Activated B cell treated with CpG ODN at 0.5 μM for 24 hours (primary cell): ENCODE data around the gene CLEC2B. TPM values are rescaled to one million over a fixed set of nuclear protein-coding genes. Genes with fewer than 3 reads are reported as not detected.
"Not testable (repeated sequence)": the region's sequence is repeated elsewhere in the genome, so short reads cannot be mapped to it uniquely, and the experiment has no call there.

Experiments used
- ATAC-seq: fragments of 200-7000 bp; cut with Tn5 transposase; one replicate; pipeline ENCODE4 v1.10.0; 2021; ENCODE audit warnings: low read depth, mild to moderate bottlenecking, moderate library complexity
- CTCF ChIA-PET: fragments of 350-600 bp; sonication (Branson Sonifier 250); formaldehyde crosslinking; loops from one replicate; lab custom pipeline; 2021; ENCODE audit warnings: antibody characterized with exemption; lab: Charles Lee
- POLR2A ChIA-PET: fragments of 350-600 bp; sonication (Branson Sonifier 250); formaldehyde crosslinking; loops from one replicate; lab custom pipeline; 2021; ENCODE audit warnings: antibody characterized with exemption; lab: Charles Lee
- DNase-seq: peaks from one replicate; pipeline ENCODE4 v3.0.0; 2022
- H3K27ac Mint-ChIP-seq: one replicate; pipeline ENCODE4 v1.8.0; 2020; ENCODE audit warnings: mixed read lengths
- H3K27me3 Mint-ChIP-seq: one replicate; pipeline ENCODE4 v1.8.0; 2021; ENCODE audit warnings: mixed read lengths
- H3K36me3 Mint-ChIP-seq: one replicate; pipeline ENCODE4 v1.8.0; 2021; ENCODE audit warnings: low read depth, mixed read lengths
- H3K4me1 Mint-ChIP-seq: one replicate; pipeline ENCODE4 v1.8.0; 2021; ENCODE audit warnings: mixed read lengths
- H3K4me3 Mint-ChIP-seq: one replicate; pipeline ENCODE4 v1.8.0; 2020; ENCODE audit warnings: mild to moderate bottlenecking, mixed read lengths
- H3K9me3 Mint-ChIP-seq: one replicate; pipeline ENCODE4 v1.8.0; 2020; ENCODE audit warnings: mixed read lengths
- CTCF ChIP-seq: fragments of 200-600 bp; IDR thresholded peaks from one replicate; pipeline ENCODE4 v1.8.0; 2022; ENCODE audit warnings: antibody characterized with exemption, mild to moderate bottlenecking
- intact Hi-C: fragments of 100-400 bp; cut with micrococcal nuclease; formaldehyde crosslinking; loops from one replicate; pipeline ENCODE4 v1.15.1; 2024
- total RNA-seq: library from RNA; stranded (reverse); gene quantifications from 2 replicates; pipeline ENCODE4 v1.2.3, GENCODE V29; 2022

CLEC2B gene
- total RNA-seq, 1 donor from 2014 or later = 19.1 TPM

GRCh38 chr12:9881988-9882387, 12.8 kb upstream of the CLEC2B start:
- intact Hi-C loops = no loop called here
- H3K4me1 Mint-ChIP-seq = peaks cover 5% of the 10 kb centered on the region
- no peak for TF ChIP-seq CTCF
- ATAC-seq = no peak
- no peak overlapping the region for H3K27ac Mint-ChIP-seq
- no peaks in the 10 kb centered on the region for H3K27me3 Mint-ChIP-seq
- H3K4me3 Mint-ChIP-seq = no peak overlapping the region
- POLR2A ChIA-PET = no interaction called here
- CTCF ChIA-PET = no interaction called here
- DNase-seq = no peak
- no peaks in the 10 kb centered on the region for H3K9me3 Mint-ChIP-seq
- no peaks in the 10 kb centered on the region for H3K36me3 Mint-ChIP-seq

- Mint-ChIP-seq H3K27me3 (no peaks in the 10 kb centered on the region), H3K27ac (no peak within 1 kb of the TSS), H3K36me3 (no peaks in the 10 kb centered on the region), H3K4me3 (no peak within 1 kb of the TSS), H3K9me3 (no peaks in the 10 kb centered on the region), H3K4me1 (peaks cover 5% of the 10 kb centered on the region)
- intact Hi-C loops = no loop called here
- ChIA-PET CTCF (no interaction called here), POLR2A (no interaction called here)
- DNase-seq (no peak), ATAC-seq (no peak)
- no peak for TF ChIP-seq CTCF
Observed at GRCh38 chr12:9881246-9881645, 12.1 kb upstream of the CLEC2B start, which contains the start of gene KLRF2. Gene KLRF2 (plus strand): TSS chr12:9881489. CDS start chr12:9881596, 107 bp downstream.

GRCh38 chr12:9880532-9881078, 11.5 kb upstream of the CLEC2B start:
- POLR2A ChIA-PET = no interaction called here

GRCh38 chr12:9876120-9876519, 7.0 kb upstream of the CLEC2B start:
- H3K27ac Mint-ChIP-seq, intact Hi-C loops, POLR2A ChIA-PET, ATAC-seq, H3K27me3 Mint-ChIP-seq, DNase-seq, H3K4me3 Mint-ChIP-seq, H3K36me3 Mint-ChIP-seq, H3K4me1 Mint-ChIP-seq, H3K9me3 Mint-ChIP-seq, CTCF ChIA-PET: not testable (repeated sequence)

More at GRCh38 chr12:9880532-9881078, 11.5 kb upstream of the CLEC2B start:
- H3K4me3 Mint-ChIP-seq = no peak overlapping the region
- H3K27ac Mint-ChIP-seq = no peak overlapping the region
- H3K36me3 Mint-ChIP-seq = no peaks in the 10 kb centered on the region
- CTCF ChIA-PET = no interaction called here
- intact Hi-C loops = no loop called here
- ATAC-seq = no peak
- TF ChIP-seq CTCF = no peak
- H3K27me3 Mint-ChIP-seq = no peaks in the 10 kb centered on the region
- DNase-seq = no peak
- H3K4me1 Mint-ChIP-seq = peaks cover 5% of the 10 kb centered on the region
- H3K9me3 Mint-ChIP-seq = no peaks in the 10 kb centered on the region

- Mint-ChIP-seq H3K27me3 (peaks cover 2% of the 10 kb centered on the region), H3K9me3 (no peaks in the 10 kb centered on the region), H3K27ac (no peak overlapping the region), H3K4me3 (no peak overlapping the region), H3K36me3 (peaks cover 10% of the 10 kb centered on the region), H3K4me1 (peaks cover 21% of the 10 kb centered on the region)
- ChIA-PET CTCF (interaction anchor here (1.0 to 1.1 kb wide), 2 partner anchors 35 to 122 kb away, joined by 3 to 4 read pairs; no protein-coding TSS in a partner anchor), POLR2A (no interaction called here)
- DNase-seq (no peak), ATAC-seq (no peak)
- intact Hi-C loops = no loop called here
- TF ChIP-seq CTCF = no peak
Observed at GRCh38 chr12:9872742-9873141, 3.6 kb upstream of the CLEC2B start.
